ENCODE data around the gene DHX38. TPM values are rescaled to one million over a fixed set of nuclear protein-coding genes. Genes with fewer than 3 reads are reported as not detected.
"Not testable (repeated sequence)": the region's sequence is repeated elsewhere in the genome, so short reads cannot be mapped to it uniquely, and the experiment has no call there.

Gene DHX38
- 10 to 100 TPM; 80.5 to 85.1 TPM for total RNA-seq

- no peaks in the 10 kb centered on the region for H3K27me3 Mint-ChIP-seq
- H3K27ac Mint-ChIP-seq = peak within 1 kb of the TSS; percentile 97
- H3K4me1 Mint-ChIP-seq = peaks cover 36% of the 10 kb centered on the region
- peak; percentile 92 for DNase-seq
- peaks cover 29% of the 10 kb centered on the region for H3K36me3 Mint-ChIP-seq
- H3K9me3 Mint-ChIP-seq = no peaks in the 10 kb centered on the region
- H3K4me3 Mint-ChIP-seq = peak within 1 kb of the TSS; percentile 99
Observed at GRCh38 chr16:72093448-72094265, at the start of gene DHX38, which contains the start of gene TXNL4B. DHX38 (plus strand) TSS chr16:72093847; CDS start chr16:72096158, 2,311 bp downstream. TXNL4B (minus strand) TSS chr16:72093620; CDS start chr16:72090749, 2,871 bp downstream.

DNA sequence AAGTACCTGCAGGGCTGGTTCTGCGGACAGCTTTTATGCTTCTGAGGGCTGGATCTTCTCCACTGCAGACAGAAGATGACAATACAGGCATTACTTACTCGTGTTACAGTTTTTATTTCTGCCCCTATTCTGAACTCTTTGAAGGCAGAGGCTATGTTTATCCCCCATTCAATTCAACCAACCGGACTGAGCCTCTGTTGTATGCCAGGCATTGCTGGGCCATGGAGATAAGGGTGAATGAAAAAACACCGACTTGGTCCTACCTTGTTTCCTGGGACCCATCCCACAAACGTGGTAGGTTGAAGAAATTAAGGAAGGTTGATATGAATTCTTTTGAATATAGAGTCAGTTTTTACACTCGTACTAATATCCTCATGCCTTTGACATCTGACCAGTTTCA is 49.4 kb upstream of the DHX38 start:
- H3K27me3 Mint-ChIP-seq = no peaks in the 10 kb centered on the region
- no peak overlapping the region for H3K27ac Mint-ChIP-seq
- no peaks in the 10 kb centered on the region for H3K4me1 Mint-ChIP-seq
- peaks cover 4% of the 10 kb centered on the region for H3K9me3 Mint-ChIP-seq
- H3K36me3 Mint-ChIP-seq = peaks cover 18% of the 10 kb centered on the region
- H3K4me3 Mint-ChIP-seq = no peak overlapping the region
- DNase-seq = no peak

DNA sequence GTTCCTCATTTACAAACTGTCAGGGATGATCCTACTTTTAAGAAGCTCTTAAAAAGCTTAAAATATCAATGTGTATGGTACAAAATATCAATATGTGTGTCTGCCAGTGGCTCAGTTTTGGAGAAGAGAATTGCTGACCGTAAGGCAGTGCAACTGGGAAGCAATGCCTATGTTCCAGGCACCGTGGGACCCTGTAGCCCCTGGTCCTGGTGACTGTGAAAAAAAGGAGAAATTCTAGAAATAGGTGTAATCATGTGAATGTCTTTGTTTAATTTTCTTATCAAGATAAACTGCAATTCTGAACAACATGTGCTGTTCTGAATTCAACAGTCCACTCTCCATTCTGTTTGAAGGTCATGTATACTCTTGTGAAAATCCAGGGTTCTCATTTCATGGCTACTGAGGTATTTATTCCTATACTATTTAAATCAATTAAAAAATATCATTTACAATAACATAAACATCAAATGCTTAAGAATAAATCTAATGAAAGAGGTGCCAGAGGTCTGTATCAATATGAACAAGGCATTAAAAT is 48.8 kb upstream of the DHX38 start:
- no peak overlapping the region for H3K4me3 Mint-ChIP-seq
- H3K9me3 Mint-ChIP-seq = peaks cover 8% of the 10 kb centered on the region
- no peaks in the 10 kb centered on the region for H3K27me3 Mint-ChIP-seq
- H3K4me1 Mint-ChIP-seq = no peaks in the 10 kb centered on the region
- peaks cover 22% of the 10 kb centered on the region for H3K36me3 Mint-ChIP-seq
- H3K27ac Mint-ChIP-seq = no peak overlapping the region
- no peak for DNase-seq

- H3K4me1 Mint-ChIP-seq = no peaks in the 10 kb centered on the region
Observed at GRCh38 chr16:72049110-72049509, 44.5 kb upstream of the DHX38 start.

GRCh38 chr16:72050769-72051464 is 42.7 kb upstream of the DHX38 start:
- Mint-ChIP-seq H3K9me3 (peaks cover 13% of the 10 kb centered on the region), H3K27ac (no peak overlapping the region), H3K4me3 (no peak overlapping the region), H3K4me1 (no peaks in the 10 kb centered on the region), H3K36me3 (peaks cover 10% of the 10 kb centered on the region), H3K27me3 (no peaks in the 10 kb centered on the region)
- no peak for DNase-seq

More at GRCh38 chr16:72049110-72049509, 44.5 kb upstream of the DHX38 start:
- Mint-ChIP-seq H3K9me3 (peaks cover 13% of the 10 kb centered on the region), H3K27me3 (no peaks in the 10 kb centered on the region), H3K4me3 (no peak overlapping the region), H3K27ac (no peak overlapping the region), H3K36me3 (peaks cover 10% of the 10 kb centered on the region)
- DNase-seq = no peak

GRCh38 chr16:72051818-72052217 is 41.8 kb upstream of the DHX38 start:
- H3K4me1 Mint-ChIP-seq = no peaks in the 10 kb centered on the region
- H3K27ac Mint-ChIP-seq = no peak overlapping the region
- H3K36me3 Mint-ChIP-seq = peaks cover 10% of the 10 kb centered on the region
- peaks cover 13% of the 10 kb centered on the region for H3K9me3 Mint-ChIP-seq
- H3K27me3 Mint-ChIP-seq = no peaks in the 10 kb centered on the region
- DNase-seq = no peak
- no peak overlapping the region for H3K4me3 Mint-ChIP-seq

GRCh38 chr16:72054254-72054847 is 39.3 kb upstream of the DHX38 start, which contains the start of gene HP:
HP (plus strand) TSS chr16:72054505; CDS start chr16:72054653, 148 bp downstream.
- H3K27ac Mint-ChIP-seq, H3K4me1 Mint-ChIP-seq, H3K36me3 Mint-ChIP-seq, DNase-seq, H3K4me3 Mint-ChIP-seq, H3K27me3 Mint-ChIP-seq, H3K9me3 Mint-ChIP-seq: not testable (repeated sequence)

DNA sequence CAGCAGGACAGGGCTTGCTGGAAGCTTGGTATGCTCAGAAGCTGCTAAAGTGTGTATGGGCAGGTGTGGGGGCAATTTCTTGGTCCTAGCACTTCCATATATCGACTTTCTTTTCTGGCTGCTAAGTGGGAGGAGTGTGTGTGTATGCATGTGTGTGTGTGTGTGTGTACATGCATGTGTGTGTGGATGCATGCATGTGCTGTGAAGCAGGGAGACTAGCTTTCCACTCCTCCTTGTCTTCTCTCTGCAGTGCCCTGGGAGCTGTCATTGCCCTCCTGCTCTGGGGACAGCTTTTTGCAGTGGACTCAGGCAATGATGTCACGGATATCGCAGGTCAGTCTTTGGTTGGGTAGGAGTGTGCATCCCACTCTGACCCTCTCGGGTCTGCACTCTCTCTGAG is 37.7 kb upstream of the DHX38 start:
- Mint-ChIP-seq H3K27ac (no peak overlapping the region), H3K4me3 (no peak overlapping the region), H3K36me3 (no peaks in the 10 kb centered on the region), H3K27me3 (no peaks in the 10 kb centered on the region), H3K9me3 (no peaks in the 10 kb centered on the region), H3K4me1 (no peaks in the 10 kb centered on the region)
- no peak for DNase-seq

DNA sequence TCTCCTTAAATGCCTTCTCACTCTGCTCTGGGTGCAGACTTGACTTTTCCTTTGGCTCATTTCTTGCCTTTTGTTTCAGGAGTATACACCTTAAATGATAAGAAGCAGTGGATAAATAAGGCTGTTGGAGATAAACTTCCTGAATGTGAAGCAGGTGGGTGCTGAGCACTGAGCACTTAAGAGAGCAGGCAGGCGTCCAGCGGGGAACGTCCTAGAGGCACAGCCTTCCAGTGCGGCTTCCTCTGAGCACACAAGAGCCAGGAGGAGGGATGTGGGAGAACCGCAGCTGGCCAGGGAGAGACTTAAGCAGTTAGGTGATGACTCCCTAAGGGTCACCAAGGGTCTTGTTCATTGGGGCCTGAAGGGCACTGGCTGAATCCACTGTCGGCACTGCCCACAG is 36.3 kb upstream of the DHX38 start:
- not testable (repeated sequence) for H3K27ac Mint-ChIP-seq, H3K27me3 Mint-ChIP-seq, H3K4me3 Mint-ChIP-seq, DNase-seq, H3K9me3 Mint-ChIP-seq, H3K4me1 Mint-ChIP-seq, H3K36me3 Mint-ChIP-seq

DNA sequence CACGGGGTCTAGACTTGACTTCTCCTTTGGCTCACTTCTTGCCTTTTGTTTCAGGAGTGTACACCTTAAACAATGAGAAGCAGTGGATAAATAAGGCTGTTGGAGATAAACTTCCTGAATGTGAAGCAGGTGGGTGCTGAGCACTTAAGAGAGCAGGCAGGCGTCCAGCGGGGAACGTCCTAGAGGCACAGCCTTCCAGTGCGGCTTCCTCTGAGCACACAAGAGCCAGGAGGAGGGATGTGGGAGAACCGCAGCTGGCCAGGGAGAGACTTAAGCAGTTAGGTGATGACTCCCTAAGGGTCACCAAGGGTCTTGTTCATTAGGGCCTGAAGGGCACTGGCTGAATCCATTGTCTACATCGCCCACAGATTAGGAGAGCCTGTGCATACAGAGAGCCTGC is 34.6 kb upstream of the DHX38 start:
- H3K9me3 Mint-ChIP-seq, H3K36me3 Mint-ChIP-seq, H3K27me3 Mint-ChIP-seq, H3K27ac Mint-ChIP-seq, H3K4me1 Mint-ChIP-seq, H3K4me3 Mint-ChIP-seq, DNase-seq: not testable (repeated sequence)

GRCh38 chr16:72060405-72060804 is 33.2 kb upstream of the DHX38 start:
- Mint-ChIP-seq H3K36me3 (no peaks in the 10 kb centered on the region), H3K27ac (no peak overlapping the region), H3K4me1 (no peaks in the 10 kb centered on the region), H3K4me3 (no peak overlapping the region), H3K9me3 (no peaks in the 10 kb centered on the region), H3K27me3 (no peaks in the 10 kb centered on the region)
- DNase-seq = no peak

GRCh38 chr16:72061564-72061963 is 32.1 kb upstream of the DHX38 start:
- no peaks in the 10 kb centered on the region for H3K27me3 Mint-ChIP-seq
- no peaks in the 10 kb centered on the region for H3K36me3 Mint-ChIP-seq
- DNase-seq = no peak
- H3K27ac Mint-ChIP-seq = no peak overlapping the region
- no peaks in the 10 kb centered on the region for H3K9me3 Mint-ChIP-seq
- H3K4me3 Mint-ChIP-seq = no peak overlapping the region
- H3K4me1 Mint-ChIP-seq = no peaks in the 10 kb centered on the region

- Mint-ChIP-seq H3K4me1 (no peaks in the 10 kb centered on the region), H3K36me3 (no peaks in the 10 kb centered on the region), H3K9me3 (no peaks in the 10 kb centered on the region), H3K27me3 (no peaks in the 10 kb centered on the region), H3K4me3 (no peak overlapping the region), H3K27ac (no peak overlapping the region)
- no peak for DNase-seq
Observed at GRCh38 chr16:72064361-72064894, 29.2 kb upstream of the DHX38 start.

- no peaks in the 10 kb centered on the region for H3K36me3 Mint-ChIP-seq
- DNase-seq = no peak
- no peaks in the 10 kb centered on the region for H3K4me1 Mint-ChIP-seq
- H3K9me3 Mint-ChIP-seq = no peaks in the 10 kb centered on the region
- H3K4me3 Mint-ChIP-seq = no peak overlapping the region
- no peak overlapping the region for H3K27ac Mint-ChIP-seq
- H3K27me3 Mint-ChIP-seq = no peaks in the 10 kb centered on the region
Observed at GRCh38 chr16:72066747-72067146, 26.9 kb upstream of the DHX38 start.

DNA sequence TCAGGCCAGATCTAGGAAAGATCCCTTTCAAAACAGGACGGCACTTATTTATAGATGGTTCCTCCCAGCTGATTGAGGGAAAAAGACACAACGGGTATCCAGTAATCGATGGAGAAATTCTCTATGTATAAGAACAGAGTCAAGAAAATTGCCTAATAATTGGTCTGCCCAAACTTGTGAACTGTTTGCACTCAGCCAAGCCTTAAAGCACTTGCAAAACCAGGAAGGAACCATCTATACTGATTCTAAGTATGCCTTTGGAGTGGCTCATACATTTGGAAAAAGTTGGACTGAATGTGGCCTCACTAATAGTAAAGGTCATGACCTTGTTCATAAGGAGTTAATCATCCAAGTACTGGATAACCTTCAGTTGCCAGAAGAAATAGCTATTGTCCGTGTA is 24.7 kb upstream of the DHX38 start:
- Mint-ChIP-seq H3K4me1 (no peaks in the 10 kb centered on the region), H3K36me3 (no peaks in the 10 kb centered on the region), H3K9me3 (no peaks in the 10 kb centered on the region), H3K27ac (no peak overlapping the region), H3K4me3 (no peak overlapping the region), H3K27me3 (no peaks in the 10 kb centered on the region)
- DNase-seq = no peak

Measured in activated naive CD8-positive, alpha-beta T cell treated with anti-CD3 and anti-CD28 coated beads for 36 hours (primary cell).